Measurements from ENCODE around the gene TMC3. TPM values are rescaled to one million over a fixed set of nuclear protein-coding genes. Genes with fewer than 3 reads are reported as not detected.

TMC3 gene
- total RNA-seq, 2 experiments from 2014 or later, result not detected

GRCh38 chr15:81384891-81385720 lies 11.1 kb upstream of the TMC3 start:
- H3K27ac ChIP-seq (ENCODE audit: low read depth in 1 of 2, low read length in 2 of 2), result no peak overlapping the region
- POLR2A ChIA-PET, result no interaction called here
- H3K9me3 Mint-ChIP-seq, result no peaks in the 10 kb centered on the region
- H3K4me3 Mint-ChIP-seq, result no peak overlapping the region
- no peak overlapping the region for H3K27ac Mint-ChIP-seq
- H3K36me3 Mint-ChIP-seq (ENCODE audit: low read depth), result no peaks in the 10 kb centered on the region
- H3K9me3 ChIP-seq (ENCODE audit: control insufficient read depth in 1 of 2, insufficient read depth in 1 of 2, low read length in 2 of 2), result no peaks in the 10 kb centered on the region
- peaks cover 8% of the 10 kb centered on the region for H3K4me1 Mint-ChIP-seq (ENCODE audit: low read depth)
- DNase-seq (no peak), ATAC-seq (ENCODE audit: poor library complexity) (no peak)
- no peak for TF ChIP-seq CTCF (IDR thresholded peaks at IDR 0.05)
- CTCF ChIA-PET, result no interaction called here
- no peak overlapping the region for H3K4me3 ChIP-seq (ENCODE audit: low read length)
- no peaks in the 10 kb centered on the region for H3K27me3 ChIP-seq (ENCODE audit: control insufficient read depth in 1 of 2, insufficient read depth in 2 of 2, low read length in 2 of 2)
- intact Hi-C loops (cut with DNase I, micrococcal nuclease), result no loop called here
- H3K36me3 ChIP-seq (ENCODE audit: insufficient read depth, low read length), result no peaks in the 10 kb centered on the region
- H3K27me3 Mint-ChIP-seq, result no peaks in the 10 kb centered on the region
- no peaks in the 10 kb centered on the region for H3K4me1 ChIP-seq (ENCODE audit: insufficient read depth, low read length)

GRCh38 chr15:81381720-81382119 lies 7.7 kb upstream of the TMC3 start:
- Mint-ChIP-seq H3K4me3 (no peak overlapping the region), H3K4me1 (ENCODE audit: low read depth) (peaks cover 8% of the 10 kb centered on the region), H3K27me3 (no peaks in the 10 kb centered on the region), H3K9me3 (no peaks in the 10 kb centered on the region), H3K36me3 (ENCODE audit: low read depth) (no peaks in the 10 kb centered on the region), H3K27ac (no peak overlapping the region)
- H3K27ac ChIP-seq (ENCODE audit: low read depth in 1 of 2, low read length in 2 of 2), result no peak overlapping the region
- no peak for TF ChIP-seq CTCF (IDR thresholded peaks at IDR 0.05)
- DNase-seq, result no peak
- ChIA-PET CTCF (no interaction called here), POLR2A (no interaction called here)
- intact Hi-C loops (cut with DNase I, micrococcal nuclease), result no loop called here
- H3K27me3 ChIP-seq (ENCODE audit: control insufficient read depth in 1 of 2, insufficient read depth in 2 of 2, low read length in 2 of 2), result no peaks in the 10 kb centered on the region
- ATAC-seq (ENCODE audit: poor library complexity), result no peak
- H3K36me3 ChIP-seq (ENCODE audit: insufficient read depth, low read length), result no peaks in the 10 kb centered on the region
- H3K4me3 ChIP-seq (ENCODE audit: low read length), result no peak overlapping the region
- no peaks in the 10 kb centered on the region for H3K9me3 ChIP-seq (ENCODE audit: control insufficient read depth in 1 of 2, insufficient read depth in 1 of 2, low read length in 2 of 2)
- H3K4me1 ChIP-seq (ENCODE audit: insufficient read depth, low read length), result no peaks in the 10 kb centered on the region

- Histone ChIP-seq H3K9me3 (ENCODE audit: control insufficient read depth in 1 of 2, insufficient read depth in 1 of 2, low read length in 2 of 2) (no peaks in the 10 kb centered on the region), H3K27ac (ENCODE audit: low read depth in 1 of 2, low read length in 2 of 2) (no peak overlapping the region), H3K4me1 (ENCODE audit: insufficient read depth, low read length) (no peaks in the 10 kb centered on the region), H3K4me3 (ENCODE audit: low read length) (no peak overlapping the region), H3K36me3 (ENCODE audit: insufficient read depth, low read length) (no peaks in the 10 kb centered on the region), H3K27me3 (ENCODE audit: control insufficient read depth in 1 of 2, insufficient read depth in 2 of 2, low read length in 2 of 2) (no peaks in the 10 kb centered on the region)
- CTCF ChIA-PET, result no interaction called here
- no peak for TF ChIP-seq CTCF (IDR thresholded peaks at IDR 0.05)
- DNase-seq, result no peak
- Mint-ChIP-seq H3K27ac (no peak overlapping the region), H3K27me3 (no peaks in the 10 kb centered on the region), H3K9me3 (no peaks in the 10 kb centered on the region), H3K4me1 (ENCODE audit: low read depth) (peaks cover 8% of the 10 kb centered on the region), H3K36me3 (ENCODE audit: low read depth) (no peaks in the 10 kb centered on the region), H3K4me3 (no peak overlapping the region)
- ATAC-seq (ENCODE audit: poor library complexity), result no peak
- POLR2A ChIA-PET, result no interaction called here
- intact Hi-C loops (cut with DNase I, micrococcal nuclease), result no loop called here
Observed at GRCh38 chr15:81380668-81381067, 6.7 kb upstream of the TMC3 start.

Measured in CD4-positive, alpha-beta T cell (primary cell).